ENCODE measurements around the gene MYO1H. TPM values are rescaled to one million over a fixed set of nuclear protein-coding genes. Genes with fewer than 3 reads are reported as not detected.

The MYO1H gene
- total RNA-seq, 1 experiment from 2014 or later, result 0.26 TPM

- H3K4me1 Mint-ChIP-seq, result peaks cover 87 to 91% of the 10 kb centered on the region in 2 experiments
- Histone ChIP-seq H2AK5ac (ENCODE audit: insufficient read length, low read length) (peak overlapping the region; percentile 22), H3K79me2 (ENCODE audit: insufficient read depth, low read length) (peaks cover 10% of the 10 kb centered on the region; the same call in 1 of the 2 replicates), H3K9me3 (ENCODE audit: control insufficient read depth, low read depth, low read length) (no peaks in the 10 kb centered on the region), H3K4ac (ENCODE audit: low read depth, low read length) (peak overlapping the region; percentile 16; the same call in 1 of the 2 replicates), H3K4me1 (ENCODE audit: insufficient read depth, low read length) (peaks cover 41% of the 10 kb centered on the region), H4K8ac (replicated peaks; ENCODE audit: insufficient read length, low read depth, low read length) (no peak overlapping the region), H2BK5ac (ENCODE audit: insufficient read length, low read length) (no peak overlapping the region), H3K9ac (ENCODE audit: extremely low read depth, insufficient read length, low read length) (no peak overlapping the region), H3K56ac (ENCODE audit: insufficient read length, low read depth, low read length) (no peak overlapping the region), H3K79me1 (ENCODE audit: insufficient read depth, low read depth, low read length, poor library complexity, severe bottlenecking) (peaks cover 6% of the 10 kb centered on the region), H3K27ac (ENCODE audit: insufficient read length, low read depth, low read length) (peak overlapping the region; percentile 16), H3T11ph (ENCODE audit: low read length) (no peak overlapping the region), H2AFZ (ENCODE audit: low read length) (no peak overlapping the region), H3K4me2 (ENCODE audit: insufficient read depth, insufficient read length, low read length) (no peak overlapping the region), H2BK12ac (ENCODE audit: insufficient read length, low read depth, low read length) (peak overlapping the region; percentile 36), H2BK20ac (ENCODE audit: low read depth, low read length, poor library complexity, severe bottlenecking) (no peak overlapping the region), H2BK120ac (ENCODE audit: low read depth, low read length, poor library complexity, severe bottlenecking) (no peak overlapping the region), H4K5ac (ENCODE audit: insufficient read length, low read depth, low read length) (no peak overlapping the region), H4K91ac (ENCODE audit: insufficient read length, low read depth, low read length) (peak overlapping the region; percentile 79), H3K23ac (ENCODE audit: insufficient read length, low read depth, low read length) (no peak overlapping the region), H3K18ac (ENCODE audit: insufficient read length, low read depth, low read length) (peak overlapping the region; percentile 58), H3K27me3 (ENCODE audit: insufficient read depth, low read length) (no peaks in the 10 kb centered on the region), H4K20me1 (ENCODE audit: control insufficient read depth, insufficient read depth, insufficient read length) (peaks cover 2% of the 10 kb centered on the region), H2BK15ac (ENCODE audit: low read depth, low read length) (no peak overlapping the region), H3K14ac (ENCODE audit: insufficient read depth, low read length) (no peak overlapping the region; the same call in 1 of the 2 replicates), H3K23me2 (ENCODE audit: insufficient read length, low read depth, low read length, poor library complexity, severe bottlenecking) (no peaks in the 10 kb centered on the region)
- peak overlapping the region in 1 of 2 experiments; percentile 47; a peak in 2 of 5 replicates for H3K4me3 Mint-ChIP-seq
- no peak for DNase-seq
- H3K27me3 Mint-ChIP-seq (ENCODE audit: low read depth), result no peaks in the 10 kb centered on the region
- WGBS (ENCODE audit: extremely low coverage, insufficient read length, low lambda C conversion rate), result no CpG with 5 or more reads among the region's 8 CpGs
- no peaks in the 10 kb centered on the region; a peak in 2 of 5 replicates for H3K9me3 Mint-ChIP-seq
- H3K36me3 Mint-ChIP-seq (ENCODE audit: insufficient read depth in 1 of 3, low read depth in 3 of 3), result peaks cover 17 to 49% (median 35%) of the 10 kb centered on the region in 3 experiments; a peak in 6 of 7 replicates
- TF ChIP-seq, protein P1, sequence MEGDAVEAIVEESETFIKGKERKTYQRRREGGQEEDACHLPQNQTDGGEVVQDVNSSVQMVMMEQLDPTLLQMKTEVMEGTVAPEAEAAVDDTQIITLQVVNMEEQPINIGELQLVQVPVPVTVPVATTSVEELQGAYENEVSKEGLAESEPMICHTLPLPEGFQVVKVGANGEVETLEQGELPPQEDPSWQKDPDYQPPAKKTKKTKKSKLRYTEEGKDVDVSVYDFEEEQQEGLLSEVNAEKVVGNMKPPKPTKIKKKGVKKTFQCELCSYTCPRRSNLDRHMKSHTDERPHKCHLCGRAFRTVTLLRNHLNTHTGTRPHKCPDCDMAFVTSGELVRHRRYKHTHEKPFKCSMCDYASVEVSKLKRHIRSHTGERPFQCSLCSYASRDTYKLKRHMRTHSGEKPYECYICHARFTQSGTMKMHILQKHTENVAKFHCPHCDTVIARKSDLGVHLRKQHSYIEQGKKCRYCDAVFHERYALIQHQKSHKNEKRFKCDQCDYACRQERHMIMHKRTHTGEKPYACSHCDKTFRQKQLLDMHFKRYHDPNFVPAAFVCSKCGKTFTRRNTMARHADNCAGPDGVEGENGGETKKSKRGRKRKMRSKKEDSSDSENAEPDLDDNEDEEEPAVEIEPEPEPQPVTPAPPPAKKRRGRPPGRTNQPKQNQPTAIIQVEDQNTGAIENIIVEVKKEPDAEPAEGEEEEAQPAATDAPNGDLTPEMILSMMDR (conservative IDR thresholded peaks at IDR 0.05), result no peak
- peak overlapping the region; percentile 73 to 97 (median 94) for H3K27ac Mint-ChIP-seq
Measured at GRCh38 chr12:109461049-109461845, 113.5 kb downstream of the MYO1H start.

Measured in H9 (cell line).